SK-N-SH (cell line): Measurements from ENCODE around the gene MACIR. TPM values are rescaled to one million over a fixed set of nuclear protein-coding genes. Genes with fewer than 3 reads are reported as not detected.

Source experiments
- CTCF ChIA-PET: fragments of 300-600, 350-600 bp; formaldehyde crosslinking; extraction: SDS; loops from one replicate; lab custom pipeline; 2021; lab: Yijun Ruan, JAX
- POLR2A ChIA-PET: fragments of 350-600 bp; sonication (Branson Sonifier 250); formaldehyde crosslinking; extraction: SDS; loops from one replicate; lab custom pipeline; 2020; ENCODE audit warnings: antibody characterized with exemption, inconsistent platforms; lab: Yijun Ruan, JAX
- DNase-seq: peaks from one replicate; pipeline ENCODE4 v3.0.0; 2012
- H2AFZ ChIP-seq: fragments of 200-600 bp; sonication (generic); 2 replicates; pipeline ENCODE4 v1.8.1; 2016; ENCODE audit warnings: antibody characterized with exemption, mild to moderate bottlenecking, low read depth
- H3F3A ChIP-seq: fragments of 200-600 bp; sonication (generic); replicated peaks from 2 replicates; pipeline ENCODE3; 2016; ENCODE audit warnings: antibody characterized with exemption, mild to moderate bottlenecking; ENCODE audit not compliant: insufficient read depth
- H3K27ac ChIP-seq, 2 experiments: fragments of 200-500 bp in 1 of 2; fragments of 200-600 bp in 1 of 2; sonication (Bioruptor generic) in 1 of 2; sonication (generic), shearing (Covaris generic) in 1 of 2; 2 replicates each; pipeline versions ENCODE4 v1.5.1 to v1.6.1; 2014 to 2016; ENCODE audit warnings: low read depth in 2 of 2, inconsistent platforms in 1 of 2, low read length in 1 of 2, mild to moderate bottlenecking in 1 of 2, mixed read lengths in 1 of 2
- H3K27me3 ChIP-seq: fragments of 200-600 bp; sonication (generic), shearing (Covaris generic); 2 replicates; pipeline ENCODE4 v1.6.1; 2016; ENCODE audit warnings: mixed run types; ENCODE audit not compliant: insufficient read depth
- H3K36me3 ChIP-seq, 2 experiments: fragments of 200-500 bp in 1 of 2; fragments of 200-600 bp in 1 of 2; sonication (Bioruptor generic) in 1 of 2; sonication (generic) in 1 of 2; replicated peaks in 1 of 2; 2 replicates each; pipeline versions ENCODE3 to v1.5.1; 2014 to 2016; ENCODE audit warnings: low read length in 1 of 2, mild to moderate bottlenecking in 1 of 2; ENCODE audit not compliant: insufficient read depth in 2 of 2, control insufficient read depth in 1 of 2
- H3K4me1 ChIP-seq, 2 experiments: fragments of 200-500 bp in 1 of 2; fragments of 200-600 bp in 1 of 2; sonication (Bioruptor generic) in 1 of 2; sonication (generic), shearing (Covaris generic) in 1 of 2; 2 replicates each; pipeline versions ENCODE4 v1.5.1 to v1.6.1; 2014 to 2016; ENCODE audit warnings: low read depth in 1 of 2, low read length in 1 of 2, mixed run types in 1 of 2; ENCODE audit not compliant: insufficient read depth in 2 of 2, control insufficient read depth in 1 of 2
- H3K4me2 ChIP-seq: fragments of 200-600 bp; sonication (generic), shearing (Covaris generic); 2 replicates; pipeline ENCODE4 v1.6.1; 2017; ENCODE audit warnings: mixed run types
- H3K4me3 ChIP-seq, 2 experiments: fragments of 200-500 bp in 1 of 2; fragments of 200-600 bp in 1 of 2; sonication (Bioruptor generic) in 1 of 2; sonication (generic), shearing (Covaris generic) in 1 of 2; 2 replicates each; pipeline versions ENCODE4 v1.5.1 to v1.8.1; 2014 to 2016; ENCODE audit warnings: low read depth in 2 of 2, inconsistent platforms in 1 of 2, low read length in 1 of 2, mild to moderate bottlenecking in 1 of 2, mixed read lengths in 1 of 2, moderate library complexity in 1 of 2
- H3K79me2 ChIP-seq: fragments of 200-600 bp; sonication (generic); 2 replicates; pipeline ENCODE4 v1.8.1; 2017; ENCODE audit warnings: mild to moderate bottlenecking; ENCODE audit not compliant: insufficient read depth
- H3K9ac ChIP-seq: fragments of 200-600 bp; sonication (generic); 2 replicates; pipeline ENCODE4 v1.6.1; 2017; ENCODE audit warnings: mixed run types
- H3K9me2 ChIP-seq: fragments of 200-600 bp; sonication (generic); 2 replicates; pipeline ENCODE4 v1.6.1; 2017; ENCODE audit warnings: mixed run types
- H3K9me3 ChIP-seq: fragments of 200-600 bp; sonication (generic); 2 replicates; pipeline ENCODE4 v1.6.1; 2017; ENCODE audit warnings: mixed run types, mild to moderate bottlenecking, moderate library complexity
- H4K20me1 ChIP-seq: fragments of 200-600 bp; sonication (generic); 2 replicates; pipeline ENCODE4 v1.6.1; 2017; ENCODE audit warnings: mild to moderate bottlenecking, mixed run types; ENCODE audit not compliant: insufficient read depth
- ELF1 ChIP-seq: IDR thresholded peaks from 2 replicates; pipeline ENCODE4 v1.4.0; 2012
- FOXJ3 ChIP-seq: sonication (generic); formaldehyde crosslinking; IDR thresholded peaks from 2 replicates; pipeline ENCODE4 v1.5.1; 2020; ENCODE audit warnings: mild to moderate bottlenecking, missing genetic modification reagents
- GABPA ChIP-seq: IDR thresholded peaks from 2 replicates; pipeline ENCODE4 v1.4.0; 2012; ENCODE audit warnings: low read depth, mild to moderate bottlenecking
- GATA2 ChIP-seq: sonication (generic); formaldehyde crosslinking; IDR thresholded peaks from 2 replicates; pipeline ENCODE4 v1.5.0; 2020; ENCODE audit warnings: mild to moderate bottlenecking, missing genetic modification reagents
- JUND ChIP-seq: IDR thresholded peaks from 2 replicates; pipeline ENCODE4 v1.4.0; 2012
- MEF2A ChIP-seq: IDR thresholded peaks from 2 replicates; pipeline ENCODE4 v1.4.0; 2012; ENCODE audit warnings: low read depth, borderline replicate concordance
- MXI1 ChIP-seq: IDR thresholded peaks from 2 replicates; pipeline ENCODE4 v1.6.1; 2012; ENCODE audit warnings: mild to moderate bottlenecking, low read depth, low read length, improper control_type of control experiment
- NFIC ChIP-seq: IDR thresholded peaks from 2 replicates; pipeline ENCODE4 v1.4.0; 2012; ENCODE audit warnings: borderline replicate concordance
- NRF1 ChIP-seq: IDR thresholded peaks from 2 replicates; pipeline ENCODE4 v1.6.1; 2012; ENCODE audit warnings: low read depth, mild to moderate bottlenecking, low read length
- POLR2AphosphoS5 ChIP-seq: IDR thresholded peaks from 2 replicates; pipeline ENCODE4 v1.6.1; 2012; ENCODE audit warnings: low read depth, low read length
- RAD21 ChIP-seq: IDR thresholded peaks from 2 replicates; pipeline ENCODE4 v1.6.1; 2012; ENCODE audit warnings: mild to moderate bottlenecking, low read length
- RXRA ChIP-seq: IDR thresholded peaks from 2 replicates; pipeline ENCODE4 v1.4.0; 2012; ENCODE audit warnings: low read depth, mild to moderate bottlenecking, borderline replicate concordance
- SIN3A ChIP-seq: IDR thresholded peaks from 2 replicates; pipeline ENCODE4 v1.6.1; 2012; ENCODE audit warnings: low read depth, mild to moderate bottlenecking, low read length, moderate library complexity, borderline replicate concordance
- SMC3 ChIP-seq: IDR thresholded peaks from 2 replicates; pipeline ENCODE4 v1.6.1; 2012; ENCODE audit warnings: low read depth, low read length, improper control_type of control experiment
- TAF1 ChIP-seq: IDR thresholded peaks from 2 replicates; pipeline ENCODE4 v1.6.1; 2012; ENCODE audit warnings: low read depth, mild to moderate bottlenecking, low read length, moderate library complexity, borderline replicate concordance
- TCF12 ChIP-seq: IDR thresholded peaks from 2 replicates; pipeline ENCODE4 v1.4.0; 2012
- TEAD4 ChIP-seq: IDR thresholded peaks from 2 replicates; pipeline ENCODE4 v1.4.0; 2012; ENCODE audit warnings: mild to moderate bottlenecking, borderline replicate concordance; ENCODE audit not compliant: insufficient read depth
- WGBS: methylation state at CpG from one replicate; pipeline ENCODE4 v1.1.6; 2017; ENCODE audit warnings: low lambda C conversion rate; 5-methylcytosine and 5-hydroxymethylcytosine counted together
- polyA plus RNA-seq, 3 experiments: library from polyadenylated mRNA; depleted of rRNA; stranded (reverse); fragments of >200 nt; gene quantifications; 2 replicates each; pipeline ENCODE4 v1.2.3, GENCODE V29; 2012
- TF ChIP-seq, protein P1 (sequence below): IDR thresholded peaks from 2 replicates; pipeline ENCODE4 v1.4.0; 2012; ENCODE audit warnings: low read depth, borderline replicate concordance
- TF ChIP-seq, protein P2 (sequence below): fragments of 150-350 bp; IDR thresholded peaks from 2 replicates; pipeline ENCODE4 v1.6.1; 2016; ENCODE audit warnings: mild to moderate bottlenecking, low read depth, low read length
- TF ChIP-seq, protein P3 (sequence below): IDR thresholded peaks from 2 replicates; pipeline ENCODE4 v1.4.0; 2012; ENCODE audit warnings: low read depth, borderline replicate concordance
- TF ChIP-seq, protein P4 (sequence below): IDR thresholded peaks from 2 replicates; pipeline ENCODE4 v1.6.1; 2012; ENCODE audit warnings: mild to moderate bottlenecking, low read depth, low read length, moderate library complexity

Gene MACIR
- polyA plus RNA-seq, 1 of the 3 experiments (the other 2 are of a cell fraction) = 24.7 TPM

DNA sequence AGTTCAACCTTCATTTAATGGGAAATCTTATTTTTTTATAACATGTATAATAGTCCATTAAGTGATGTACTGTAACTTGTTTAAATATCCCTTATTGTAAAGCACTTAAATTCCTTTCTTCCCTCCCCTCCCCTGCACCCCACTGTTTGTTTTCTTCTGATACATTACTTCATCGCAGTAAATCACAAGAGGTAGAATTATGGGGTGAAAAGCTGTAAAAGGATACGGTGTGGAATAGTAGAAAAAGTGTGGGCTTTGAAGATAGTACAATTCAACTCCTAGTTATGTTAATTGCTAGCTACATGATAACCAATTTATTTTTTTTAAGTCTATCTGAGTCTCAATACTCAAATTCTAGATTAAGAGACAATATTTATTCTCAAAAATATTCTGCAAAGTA, 41.9 kb upstream of the MACIR start:
- no peaks in the 10 kb centered on the region for H3F3A ChIP-seq
- no peak for DNase-seq
- H2AFZ ChIP-seq = no peak overlapping the region
- 93% methylated on average over 2 of the region's 2 CpGs for WGBS
- H3K9me2 ChIP-seq = no peaks in the 10 kb centered on the region
- no peak overlapping the region for H3K4me2 ChIP-seq
- POLR2A ChIA-PET = no interaction called here
- H3K9me3 ChIP-seq = no peaks in the 10 kb centered on the region
- peaks cover 0 to 4% of the 10 kb centered on the region in 2 experiments for H3K36me3 ChIP-seq
- H3K4me1 ChIP-seq = no peaks in the 10 kb centered on the region; a peak in 1 of 4 replicates
- no peak overlapping the region for H3K4me3 ChIP-seq
- CTCF ChIA-PET = interaction anchor here (1.9 to 5.2 kb wide), 4 partner anchors 8 to 260 kb away, joined by 5 to 24 read pairs (median 10); no protein-coding TSS in a partner anchor
- no peaks in the 10 kb centered on the region for H4K20me1 ChIP-seq
- TF ChIP-seq FOXJ3 (CRISPR knock-in tag) = no peak
- no peak for TF ChIP-seq ELF1
- TF ChIP-seq NFIC = no peak
- TF ChIP-seq NRF1 = no peak
- no peak for TF ChIP-seq SIN3A
- no peak for TF ChIP-seq GATA2 (CRISPR knock-in tag)
- no peak for TF ChIP-seq TCF12
- TF ChIP-seq RAD21 = no peak
- no peak for TF ChIP-seq SMC3
- TF ChIP-seq, protein P1, sequence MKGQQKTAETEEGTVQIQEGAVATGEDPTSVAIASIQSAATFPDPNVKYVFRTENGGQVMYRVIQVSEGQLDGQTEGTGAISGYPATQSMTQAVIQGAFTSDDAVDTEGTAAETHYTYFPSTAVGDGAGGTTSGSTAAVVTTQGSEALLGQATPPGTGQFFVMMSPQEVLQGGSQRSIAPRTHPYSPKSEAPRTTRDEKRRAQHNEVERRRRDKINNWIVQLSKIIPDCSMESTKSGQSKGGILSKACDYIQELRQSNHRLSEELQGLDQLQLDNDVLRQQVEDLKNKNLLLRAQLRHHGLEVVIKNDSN = no peak
- TF ChIP-seq, all 33 proteins: peak for 0
- H3K9ac ChIP-seq = no peak overlapping the region
- no peaks in the 10 kb centered on the region for H3K27me3 ChIP-seq
- H3K27ac ChIP-seq = no peak overlapping the region
- no peaks in the 10 kb centered on the region for H3K79me2 ChIP-seq

DNA sequence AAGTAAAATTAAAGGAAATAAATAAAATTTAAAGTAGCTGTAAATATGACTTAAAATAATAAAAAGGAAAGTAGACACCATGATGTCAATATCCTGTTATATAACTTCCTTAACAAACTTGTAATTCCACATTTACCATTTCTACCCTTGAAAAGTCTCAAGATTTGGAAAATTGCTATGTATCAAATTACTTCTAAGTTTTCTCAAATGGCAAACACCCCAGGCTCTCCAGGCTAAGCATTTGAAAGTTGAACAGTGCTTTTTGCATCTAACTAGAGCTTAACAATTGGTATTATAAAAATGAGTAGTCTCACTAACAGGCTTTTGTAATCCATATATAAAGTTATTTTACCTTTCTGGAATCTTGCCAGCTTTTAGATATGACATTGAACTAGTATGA, 41.5 kb upstream of the MACIR start:
- DNase-seq = no peak
- Histone ChIP-seq H3K9me3 (no peaks in the 10 kb centered on the region), H3K27me3 (no peaks in the 10 kb centered on the region), H3K27ac (no peak overlapping the region), H3K4me1 (no peaks in the 10 kb centered on the region; a peak in 1 of 4 replicates), H3K4me2 (no peak overlapping the region), H4K20me1 (no peaks in the 10 kb centered on the region), H3K4me3 (no peak overlapping the region), H3K9ac (no peak overlapping the region), H2AFZ (no peak overlapping the region), H3K79me2 (no peaks in the 10 kb centered on the region), H3F3A (no peaks in the 10 kb centered on the region), H3K36me3 (peaks cover 0 to 2% of the 10 kb centered on the region in 2 experiments), H3K9me2 (no peaks in the 10 kb centered on the region)
- CTCF ChIA-PET = interaction anchor here (1.9 to 5.2 kb wide), 4 partner anchors 7 to 259 kb away, joined by 5 to 24 read pairs (median 10); no protein-coding TSS in a partner anchor
- POLR2A ChIA-PET = no interaction called here
- TF ChIP-seq GABPA (no peak), TEAD4 (no peak), POLR2AphosphoS5 (no peak), TAF1 (no peak), JUND (no peak), FOXJ3 (CRISPR knock-in tag) (no peak), SIN3A (no peak), MEF2A (no peak), MXI1 (no peak), RXRA (no peak)
- TF ChIP-seq, protein P2, sequence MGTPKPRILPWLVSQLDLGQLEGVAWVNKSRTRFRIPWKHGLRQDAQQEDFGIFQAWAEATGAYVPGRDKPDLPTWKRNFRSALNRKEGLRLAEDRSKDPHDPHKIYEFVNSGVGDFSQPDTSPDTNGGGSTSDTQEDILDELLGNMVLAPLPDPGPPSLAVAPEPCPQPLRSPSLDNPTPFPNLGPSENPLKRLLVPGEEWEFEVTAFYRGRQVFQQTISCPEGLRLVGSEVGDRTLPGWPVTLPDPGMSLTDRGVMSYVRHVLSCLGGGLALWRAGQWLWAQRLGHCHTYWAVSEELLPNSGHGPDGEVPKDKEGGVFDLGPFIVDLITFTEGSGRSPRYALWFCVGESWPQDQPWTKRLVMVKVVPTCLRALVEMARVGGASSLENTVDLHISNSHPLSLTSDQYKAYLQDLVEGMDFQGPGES = no peak
- TF ChIP-seq, protein P1 = no peak
- TF ChIP-seq, protein P3, sequence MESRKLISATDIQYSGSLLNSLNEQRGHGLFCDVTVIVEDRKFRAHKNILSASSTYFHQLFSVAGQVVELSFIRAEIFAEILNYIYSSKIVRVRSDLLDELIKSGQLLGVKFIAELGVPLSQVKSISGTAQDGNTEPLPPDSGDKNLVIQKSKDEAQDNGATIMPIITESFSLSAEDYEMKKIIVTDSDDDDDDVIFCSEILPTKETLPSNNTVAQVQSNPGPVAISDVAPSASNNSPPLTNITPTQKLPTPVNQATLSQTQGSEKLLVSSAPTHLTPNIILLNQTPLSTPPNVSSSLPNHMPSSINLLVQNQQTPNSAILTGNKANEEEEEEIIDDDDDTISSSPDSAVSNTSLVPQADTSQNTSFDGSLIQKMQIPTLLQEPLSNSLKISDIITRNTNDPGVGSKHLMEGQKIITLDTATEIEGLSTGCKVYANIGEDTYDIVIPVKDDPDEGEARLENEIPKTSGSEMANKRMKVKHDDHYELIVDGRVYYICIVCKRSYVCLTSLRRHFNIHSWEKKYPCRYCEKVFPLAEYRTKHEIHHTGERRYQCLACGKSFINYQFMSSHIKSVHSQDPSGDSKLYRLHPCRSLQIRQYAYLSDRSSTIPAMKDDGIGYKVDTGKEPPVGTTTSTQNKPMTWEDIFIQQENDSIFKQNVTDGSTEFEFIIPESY = no peak
- TF ChIP-seq, protein P4, sequence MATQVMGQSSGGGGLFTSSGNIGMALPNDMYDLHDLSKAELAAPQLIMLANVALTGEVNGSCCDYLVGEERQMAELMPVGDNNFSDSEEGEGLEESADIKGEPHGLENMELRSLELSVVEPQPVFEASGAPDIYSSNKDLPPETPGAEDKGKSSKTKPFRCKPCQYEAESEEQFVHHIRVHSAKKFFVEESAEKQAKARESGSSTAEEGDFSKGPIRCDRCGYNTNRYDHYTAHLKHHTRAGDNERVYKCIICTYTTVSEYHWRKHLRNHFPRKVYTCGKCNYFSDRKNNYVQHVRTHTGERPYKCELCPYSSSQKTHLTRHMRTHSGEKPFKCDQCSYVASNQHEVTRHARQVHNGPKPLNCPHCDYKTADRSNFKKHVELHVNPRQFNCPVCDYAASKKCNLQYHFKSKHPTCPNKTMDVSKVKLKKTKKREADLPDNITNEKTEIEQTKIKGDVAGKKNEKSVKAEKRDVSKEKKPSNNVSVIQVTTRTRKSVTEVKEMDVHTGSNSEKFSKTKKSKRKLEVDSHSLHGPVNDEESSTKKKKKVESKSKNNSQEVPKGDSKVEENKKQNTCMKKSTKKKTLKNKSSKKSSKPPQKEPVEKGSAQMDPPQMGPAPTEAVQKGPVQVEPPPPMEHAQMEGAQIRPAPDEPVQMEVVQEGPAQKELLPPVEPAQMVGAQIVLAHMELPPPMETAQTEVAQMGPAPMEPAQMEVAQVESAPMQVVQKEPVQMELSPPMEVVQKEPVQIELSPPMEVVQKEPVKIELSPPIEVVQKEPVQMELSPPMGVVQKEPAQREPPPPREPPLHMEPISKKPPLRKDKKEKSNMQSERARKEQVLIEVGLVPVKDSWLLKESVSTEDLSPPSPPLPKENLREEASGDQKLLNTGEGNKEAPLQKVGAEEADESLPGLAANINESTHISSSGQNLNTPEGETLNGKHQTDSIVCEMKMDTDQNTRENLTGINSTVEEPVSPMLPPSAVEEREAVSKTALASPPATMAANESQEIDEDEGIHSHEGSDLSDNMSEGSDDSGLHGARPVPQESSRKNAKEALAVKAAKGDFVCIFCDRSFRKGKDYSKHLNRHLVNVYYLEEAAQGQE = no peak
